ENCODE data around the gene TUBA8.
"Not testable (repeated sequence)": the region's sequence is repeated elsewhere in the genome, so short reads cannot be mapped to it uniquely, and the experiment has no call there.

TUBA8 gene

DNA sequence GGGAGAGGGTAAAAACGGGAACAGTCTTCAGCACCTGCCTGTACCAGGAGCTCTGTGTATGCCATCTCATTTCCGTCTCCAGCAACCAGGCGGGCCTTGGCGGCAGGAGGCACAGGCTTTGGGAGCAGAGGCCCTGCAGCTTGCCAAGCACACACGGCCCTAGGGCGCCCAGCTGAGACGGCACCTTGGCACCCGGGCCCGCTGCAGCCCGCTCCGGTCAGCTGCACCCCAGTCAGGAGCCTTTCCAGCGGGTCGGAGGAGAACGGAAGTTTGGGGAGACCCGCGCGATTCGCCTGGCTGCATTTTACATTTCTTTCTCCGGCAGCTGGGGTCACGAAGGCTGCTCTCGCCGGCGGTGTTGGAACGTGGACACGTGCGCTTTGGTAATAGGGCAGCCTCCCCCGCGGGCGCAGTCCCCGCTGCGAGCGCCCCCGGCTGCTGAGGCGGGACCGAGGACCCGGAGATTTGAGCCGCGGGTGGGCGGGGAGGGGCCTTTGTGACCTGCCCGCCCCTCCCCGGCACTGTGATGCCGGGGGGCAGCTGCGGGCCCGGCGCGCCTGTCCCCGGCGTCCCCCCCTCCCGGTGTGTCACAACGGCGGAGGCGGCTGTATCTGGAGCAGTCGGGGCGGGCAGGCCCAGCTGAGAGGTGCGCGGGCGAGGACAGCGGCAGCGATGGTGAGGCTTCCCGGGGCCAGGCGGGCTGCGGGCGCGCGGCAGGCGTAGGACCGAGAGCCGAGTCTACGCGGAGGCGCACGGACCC, at the start of gene TUBA8:
TSS of gene TUBA8 (plus strand) at position 616 of the 760 bp plus-strand sequence. CDS start at position 673, 57 bp downstream.
- DNase-seq = peak; percentile 25

DNA sequence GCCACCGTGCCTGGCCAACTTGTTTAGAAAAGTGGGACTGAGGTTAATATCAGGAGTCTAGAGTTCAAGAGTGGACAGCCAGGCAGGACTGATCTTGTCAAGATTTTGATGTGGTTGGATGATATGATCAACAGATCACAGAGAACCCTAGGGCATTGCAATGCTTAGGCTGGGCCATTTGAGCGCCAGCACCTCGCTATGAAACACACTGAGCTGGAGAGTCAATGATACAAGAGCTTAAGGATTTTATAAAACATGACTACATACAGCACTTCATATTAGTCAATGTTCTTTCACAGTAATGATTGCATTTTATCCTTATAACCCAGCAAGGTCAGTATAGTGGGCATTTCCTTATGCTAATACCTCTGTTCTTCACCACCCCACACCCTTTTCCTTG, 48.2 kb upstream of the TUBA8 start:
- DNase-seq = no peak

DNA sequence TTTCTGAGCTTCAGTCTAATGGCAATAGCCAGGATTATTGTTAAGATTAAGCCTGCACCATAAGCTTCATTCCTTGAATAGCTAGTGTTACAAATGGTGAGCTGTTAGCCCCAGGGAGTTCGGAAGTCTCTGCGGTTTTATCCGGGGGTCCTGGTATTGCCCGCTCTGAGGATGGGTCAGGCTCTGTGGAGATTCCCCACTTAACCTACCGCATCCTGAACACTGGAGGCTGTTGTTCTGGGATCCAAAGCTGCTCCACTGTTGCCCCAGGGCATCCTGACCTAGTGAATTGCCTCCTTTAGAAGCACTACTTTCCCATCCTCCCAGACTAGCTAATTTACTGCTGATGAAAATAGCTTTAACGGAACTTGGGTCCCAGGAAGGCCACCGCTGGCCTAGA, 47.3 kb upstream of the TUBA8 start:
- DNase-seq = no peak

DNA sequence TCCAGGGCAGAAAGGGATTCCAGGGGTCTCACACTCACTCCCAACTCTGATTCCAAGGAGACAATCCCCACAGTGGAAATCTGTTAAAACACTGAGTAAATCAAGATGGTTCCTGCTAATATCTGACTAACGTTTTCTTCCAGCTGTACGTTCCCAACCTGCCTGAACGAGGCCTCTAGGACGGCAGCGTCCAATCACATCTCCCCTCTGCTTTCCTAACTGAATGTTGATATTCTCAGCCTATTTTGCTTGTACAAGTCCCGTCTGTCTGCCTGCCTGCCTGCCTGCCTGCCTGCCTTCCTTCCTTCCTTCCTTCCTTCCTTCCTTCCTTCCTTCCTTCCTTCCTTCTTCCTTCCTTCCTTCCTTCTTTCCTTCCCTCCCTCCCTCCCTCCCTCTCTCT, 46.9 kb upstream of the TUBA8 start:
- DNase-seq = not testable (repeated sequence)

DNA sequence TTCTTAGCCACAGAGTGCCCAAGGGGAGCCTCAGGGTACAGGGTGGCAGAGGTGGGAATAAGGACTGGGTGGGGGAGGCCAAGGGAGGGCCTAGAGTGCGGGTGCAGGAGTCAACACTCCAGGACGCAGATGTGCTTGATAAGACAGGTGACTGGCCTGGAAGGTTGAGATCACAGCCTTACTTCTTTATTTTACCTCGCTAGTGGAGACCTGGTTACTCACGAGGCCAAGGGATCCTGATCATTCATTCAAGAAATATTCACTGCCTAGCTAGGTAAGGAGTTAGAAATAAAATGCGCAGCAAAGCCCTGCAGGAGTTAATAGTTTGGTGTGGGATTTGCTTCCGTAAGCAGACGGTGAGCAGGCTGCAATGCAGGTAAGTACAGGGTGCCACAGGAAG, 46.0 kb upstream of the TUBA8 start:
- no peak for DNase-seq

DNA sequence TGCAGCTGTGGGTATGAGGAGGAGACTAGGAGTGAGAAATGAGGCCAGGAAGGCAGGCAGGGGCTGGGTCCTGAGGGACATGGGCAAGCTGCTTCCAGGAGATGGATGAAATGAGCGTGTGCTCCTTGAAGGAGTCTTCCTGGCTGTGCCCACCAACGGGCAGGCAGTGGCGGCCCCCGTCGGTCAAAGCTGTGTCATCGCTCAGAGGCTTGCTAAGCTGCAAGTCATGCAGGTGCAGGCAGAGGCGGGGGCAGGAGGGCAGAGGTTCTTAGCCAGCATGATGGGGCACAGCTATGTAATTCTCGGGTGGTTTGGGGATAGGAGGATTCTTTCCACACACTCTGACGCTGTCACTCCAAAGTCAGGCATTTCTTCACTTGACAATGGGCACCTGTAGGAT, 45.4 kb upstream of the TUBA8 start:
- DNase-seq = no peak

DNA sequence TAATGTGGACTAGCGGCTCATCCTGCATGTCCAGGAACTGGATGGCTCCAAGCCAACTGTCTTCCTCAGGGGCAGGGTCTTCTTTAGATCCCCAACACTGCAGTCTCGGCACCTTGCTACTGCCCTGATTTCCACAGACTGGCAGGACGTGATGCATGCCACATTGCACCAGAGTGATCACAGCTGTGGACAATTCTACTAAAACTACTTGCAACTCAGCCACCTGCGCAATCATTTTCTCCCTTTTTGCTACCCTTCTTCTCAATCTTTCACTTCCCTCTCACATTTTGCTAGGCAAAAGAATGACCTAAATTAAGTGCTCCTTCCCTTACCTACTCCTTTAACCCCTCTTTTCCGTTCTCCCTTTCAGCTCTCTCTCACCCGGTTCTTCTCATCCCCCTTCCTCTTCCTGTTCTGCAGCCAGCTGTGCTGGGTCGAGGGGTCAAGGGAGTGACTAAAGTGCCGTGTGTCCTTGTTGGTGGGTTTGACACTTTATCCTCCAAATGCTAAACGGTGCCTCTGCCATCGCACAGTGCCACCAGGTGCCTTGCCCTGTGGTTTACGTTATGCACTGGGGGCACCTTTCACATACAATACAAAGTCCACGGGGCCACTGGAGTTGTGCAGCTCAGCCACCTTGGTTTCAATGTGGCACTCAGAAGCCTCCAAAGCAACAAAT, 44.3 kb upstream of the TUBA8 start:
- DNase-seq = no peak

DNA sequence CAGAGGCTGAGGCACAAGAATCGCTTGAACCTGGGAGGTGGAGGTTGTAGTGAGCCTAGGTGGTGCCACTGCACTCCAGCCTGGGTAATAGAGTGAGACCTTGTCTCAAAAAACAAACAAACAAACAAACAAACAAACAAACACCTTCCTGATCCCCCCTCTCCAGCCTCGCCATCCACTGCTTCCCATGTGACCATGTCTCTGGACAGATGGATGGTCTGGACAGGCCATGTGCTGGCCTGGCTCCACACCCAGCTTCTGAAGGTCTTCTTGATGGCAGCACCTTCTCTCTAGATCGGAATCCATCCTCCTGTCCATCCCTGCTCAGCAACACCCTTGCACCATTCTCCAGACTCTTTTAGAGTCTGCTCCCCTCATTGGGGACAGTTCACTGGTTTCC, 43.5 kb upstream of the TUBA8 start:
- no peak for DNase-seq

DNA sequence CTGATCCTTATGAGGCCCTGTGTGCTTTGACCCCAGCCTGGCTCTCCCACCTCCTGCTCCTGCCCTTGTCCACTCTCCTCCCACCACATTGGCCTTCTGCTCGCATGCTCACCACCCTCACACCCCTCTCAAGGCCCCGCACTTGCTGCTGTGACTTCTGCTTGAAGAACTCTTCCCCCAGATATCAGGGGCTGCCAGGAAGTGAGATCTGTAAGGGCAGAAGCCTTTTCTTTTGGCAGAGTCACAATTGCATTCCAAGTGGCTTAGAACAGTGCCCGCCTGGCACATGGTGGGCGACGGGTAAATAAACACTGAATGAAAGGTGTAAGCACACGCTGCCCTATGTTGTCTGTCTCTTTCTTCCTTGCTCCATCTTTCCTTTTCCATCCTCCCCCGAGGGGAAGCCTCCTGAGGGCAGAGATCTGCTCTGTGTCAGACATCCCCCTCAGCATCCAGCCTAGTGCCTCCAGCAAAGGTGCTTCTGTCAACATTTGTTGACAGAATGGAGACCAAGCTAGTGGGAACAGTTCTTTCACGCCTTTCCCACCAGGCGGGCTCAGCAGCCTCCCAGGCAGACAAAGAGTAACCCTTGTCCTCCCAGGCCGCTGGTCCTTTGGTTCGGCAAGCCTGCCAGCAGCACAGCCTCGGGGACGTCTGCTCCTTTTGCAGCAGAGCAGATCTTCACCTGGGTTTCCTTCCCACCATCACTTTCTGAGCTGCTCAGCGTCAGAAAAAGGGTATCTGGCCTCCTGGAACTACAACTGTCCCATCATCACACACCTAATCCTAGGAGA, 42.9 kb upstream of the TUBA8 start:
- DNase-seq = no peak

DNA sequence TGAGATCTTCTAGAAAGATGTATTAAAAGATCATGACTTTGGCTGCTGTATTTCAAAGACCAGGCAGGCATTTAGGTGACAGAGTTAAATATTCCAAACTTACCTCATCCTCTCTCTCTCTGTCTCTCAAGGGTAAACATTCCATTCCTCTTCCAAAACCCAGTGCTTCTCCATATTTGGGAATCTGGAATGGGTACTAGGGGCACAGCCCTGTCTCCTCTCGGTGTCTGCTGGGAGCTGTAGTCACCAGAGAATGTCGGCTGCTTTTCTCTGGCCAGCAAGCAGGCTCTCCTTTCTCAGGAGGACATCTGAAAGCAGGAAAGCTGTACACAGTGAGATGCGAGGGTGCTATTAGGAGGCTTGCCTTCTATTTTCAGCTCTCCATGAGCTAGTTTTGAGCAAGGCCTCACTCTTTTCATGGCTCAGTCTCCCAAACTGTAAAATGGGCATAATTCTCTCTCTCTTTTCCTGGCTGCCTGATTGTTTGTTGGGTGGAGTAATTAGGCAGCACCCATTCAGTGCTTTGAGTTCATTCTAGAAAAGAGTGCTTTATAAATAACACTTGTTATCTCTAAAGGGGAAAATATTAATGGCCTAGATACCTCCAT, 42.1 kb upstream of the TUBA8 start:
- no peak for DNase-seq

DNA sequence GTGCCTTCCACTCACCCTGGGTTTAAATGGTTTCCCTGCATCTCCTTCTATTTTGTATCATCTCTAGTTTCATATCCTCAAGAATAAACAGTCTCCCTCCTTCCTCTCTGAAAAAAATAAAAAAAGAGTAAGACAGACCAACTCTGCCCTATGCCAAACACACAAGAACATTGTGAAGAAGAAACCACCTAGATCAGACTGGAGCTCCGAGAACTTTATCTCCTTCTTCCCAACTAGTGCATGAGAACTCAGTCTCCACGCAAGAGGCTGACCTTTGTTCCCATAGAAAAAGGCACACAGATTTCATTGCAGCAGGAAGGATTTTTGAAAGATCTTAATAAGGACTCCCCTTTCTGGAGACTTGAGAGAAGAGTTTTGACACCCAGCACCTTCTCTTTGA, 41.6 kb upstream of the TUBA8 start:
- DNase-seq = no peak

DNA sequence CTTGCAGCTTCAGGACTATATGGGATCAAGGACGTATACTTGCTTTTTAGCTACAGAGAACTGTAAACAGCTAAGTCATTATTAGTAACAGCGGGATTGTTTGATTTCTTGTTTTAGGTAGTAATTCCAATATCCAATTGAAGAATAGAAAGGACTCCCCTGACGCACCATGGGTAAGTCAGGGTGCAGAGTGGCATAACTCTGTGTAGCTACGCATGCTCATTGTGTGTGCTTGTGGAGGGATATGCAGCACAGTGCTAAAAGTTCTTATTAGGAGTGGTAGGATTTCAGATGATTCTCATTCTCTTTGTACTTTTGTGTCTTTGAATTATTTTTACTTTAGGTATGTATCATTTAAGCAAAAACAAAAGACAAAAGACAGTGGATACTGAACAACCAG, 40.6 kb upstream of the TUBA8 start:
- DNase-seq = no peak

DNA sequence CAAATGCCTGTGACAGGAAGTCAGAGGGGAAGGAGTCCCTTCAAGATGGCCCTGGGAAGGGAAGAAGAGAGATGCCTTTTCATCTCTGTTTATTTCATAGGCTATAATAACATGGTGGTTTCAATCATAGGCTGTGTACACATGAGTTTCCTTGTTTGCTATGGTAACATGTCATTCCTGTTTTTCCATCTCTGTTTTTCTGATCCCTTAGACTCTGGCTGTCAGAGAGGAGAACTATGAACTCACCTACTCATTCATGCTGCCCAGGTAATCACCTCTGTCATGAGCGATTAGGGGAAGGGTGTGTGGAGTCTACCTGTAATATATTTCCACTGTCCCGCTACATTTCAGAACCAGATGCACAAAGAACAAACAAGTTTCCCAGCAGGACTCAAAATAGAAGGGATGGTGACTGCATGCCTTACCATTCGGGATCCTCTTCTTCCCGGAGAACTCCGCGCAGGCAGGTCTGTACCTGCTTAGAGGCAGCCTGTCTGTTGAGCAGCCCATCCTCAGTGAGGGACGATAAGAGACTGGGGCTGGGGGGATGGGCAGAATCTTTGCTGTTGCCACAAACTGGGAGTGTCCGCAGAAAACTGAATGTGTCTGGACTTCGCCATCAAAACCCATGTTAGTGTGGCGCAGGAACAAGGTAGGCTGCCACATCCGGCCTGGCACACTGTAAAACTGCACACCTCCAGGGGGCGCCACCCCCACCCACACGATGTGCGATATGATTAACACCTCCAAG, 39.9 kb upstream of the TUBA8 start:
- DNase-seq = no peak

DNA sequence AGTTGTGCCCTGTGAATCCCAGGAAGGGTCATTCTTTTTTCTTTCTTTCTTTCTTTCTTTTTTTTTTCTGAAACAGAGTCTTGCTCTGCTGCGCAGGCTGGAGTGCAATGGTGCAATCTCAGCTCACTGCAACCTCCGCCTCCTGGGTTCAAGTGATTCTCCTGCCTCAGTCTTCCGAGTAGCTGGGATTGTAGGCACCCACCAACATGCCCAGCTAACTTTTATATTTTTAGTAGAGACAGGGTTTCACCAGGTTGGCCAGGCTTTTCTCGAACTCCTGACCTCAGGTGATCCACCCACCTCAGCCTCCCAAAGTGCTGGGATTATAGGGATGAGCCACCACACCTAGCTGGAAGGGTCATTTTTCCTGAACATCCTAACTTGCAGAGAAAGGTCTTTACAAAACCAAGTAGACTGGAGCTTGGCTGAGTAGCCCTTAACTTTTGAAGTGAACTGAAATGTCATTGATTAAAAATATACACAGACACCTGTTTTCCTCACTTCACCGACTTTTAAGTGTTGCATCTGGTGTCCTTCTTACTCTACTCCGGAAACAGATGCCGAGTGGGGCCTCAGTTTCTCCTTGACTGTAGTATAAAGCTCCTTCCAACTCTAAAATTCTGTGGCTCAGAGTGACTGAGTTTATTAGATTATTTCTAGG, 39.2 kb upstream of the TUBA8 start:
- not testable (repeated sequence) for DNase-seq

DNA sequence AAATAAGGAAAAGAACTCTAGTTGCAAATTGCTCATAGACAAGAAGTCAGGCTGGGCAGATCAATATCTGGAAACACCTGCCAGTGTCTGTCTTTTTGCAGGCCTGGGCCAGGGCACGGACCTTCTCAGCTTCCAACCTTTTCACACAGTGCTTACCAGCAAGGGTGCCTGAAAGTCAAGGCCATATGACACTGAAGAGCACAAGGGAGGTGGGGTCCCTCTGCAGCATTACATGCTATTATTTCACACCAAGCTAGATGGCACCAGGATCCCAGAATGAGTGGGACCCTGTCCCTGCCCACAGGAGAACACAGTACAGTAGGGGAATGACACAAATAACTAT, 38.7 kb upstream of the TUBA8 start:
- no peak for DNase-seq

DNA sequence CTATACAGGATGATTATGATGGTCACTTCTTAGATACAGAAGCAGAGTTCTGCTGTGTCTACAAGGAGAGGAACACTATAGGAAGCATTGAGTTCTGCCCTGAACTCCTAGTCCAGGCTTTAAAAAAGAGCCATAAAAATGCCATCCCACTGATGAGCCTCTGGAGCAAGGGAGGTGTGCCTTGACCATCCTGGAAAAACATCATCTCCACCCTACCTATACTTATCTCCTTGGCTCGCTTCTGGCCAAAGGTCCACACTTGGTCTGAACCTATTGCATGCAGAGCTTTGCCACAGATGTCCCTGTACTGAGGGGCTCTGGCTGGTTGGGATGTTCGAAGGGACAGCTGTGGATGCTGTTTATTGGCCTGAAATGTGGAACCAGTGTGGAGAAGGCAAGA, 37.1 kb upstream of the TUBA8 start:
- DNase-seq = no peak

DNA sequence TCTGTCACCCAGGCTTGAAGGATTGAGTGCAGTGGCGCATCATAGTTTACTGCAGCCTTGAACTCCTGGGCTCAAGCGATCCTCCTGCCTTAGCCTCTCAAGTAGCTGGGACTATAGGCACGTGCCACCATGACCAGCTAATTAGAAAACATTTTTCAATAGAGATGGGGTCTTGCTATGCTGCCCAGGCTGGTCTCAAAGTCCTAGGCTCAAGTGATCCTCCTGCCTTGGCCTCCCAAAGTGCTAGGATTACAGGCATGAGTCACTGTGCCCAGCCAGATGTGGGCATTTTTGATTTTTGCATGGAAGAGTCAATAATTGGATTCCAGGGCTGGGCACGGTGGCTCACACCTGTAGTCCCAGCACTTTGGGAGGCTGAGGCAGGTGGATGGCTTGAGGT, 36.7 kb upstream of the TUBA8 start:
- not testable (repeated sequence) for DNase-seq

DNA sequence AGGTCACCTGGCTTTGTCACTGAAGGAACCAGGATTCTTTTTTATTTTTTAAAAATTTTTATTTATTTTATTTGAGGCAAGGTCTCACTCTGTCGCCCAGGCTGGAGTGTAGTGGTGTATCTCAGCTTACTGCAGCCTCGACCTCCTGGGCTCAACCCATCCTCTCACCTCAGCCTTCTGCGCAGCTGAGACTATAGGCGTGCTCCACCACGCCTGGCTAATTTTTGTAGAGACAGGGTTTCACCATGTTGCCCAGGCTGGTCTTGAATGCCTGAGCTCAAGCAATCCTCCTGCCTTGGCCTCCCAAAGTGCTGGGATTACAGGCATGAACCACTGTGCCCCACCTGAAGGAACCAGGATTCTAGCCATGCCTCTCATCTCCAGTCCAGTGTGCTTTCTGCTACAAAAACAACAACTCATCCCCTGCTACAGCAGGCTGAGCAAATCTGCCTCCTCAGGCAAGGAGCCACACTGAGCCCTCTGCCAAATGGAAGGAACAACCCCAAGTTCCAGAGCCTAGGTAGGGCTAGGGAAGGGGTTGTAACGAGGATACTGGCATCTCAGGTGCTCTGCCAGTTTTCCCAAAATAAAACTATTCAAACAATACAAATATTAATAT, 35.4 kb upstream of the TUBA8 start:
- DNase-seq = no peak

DNA sequence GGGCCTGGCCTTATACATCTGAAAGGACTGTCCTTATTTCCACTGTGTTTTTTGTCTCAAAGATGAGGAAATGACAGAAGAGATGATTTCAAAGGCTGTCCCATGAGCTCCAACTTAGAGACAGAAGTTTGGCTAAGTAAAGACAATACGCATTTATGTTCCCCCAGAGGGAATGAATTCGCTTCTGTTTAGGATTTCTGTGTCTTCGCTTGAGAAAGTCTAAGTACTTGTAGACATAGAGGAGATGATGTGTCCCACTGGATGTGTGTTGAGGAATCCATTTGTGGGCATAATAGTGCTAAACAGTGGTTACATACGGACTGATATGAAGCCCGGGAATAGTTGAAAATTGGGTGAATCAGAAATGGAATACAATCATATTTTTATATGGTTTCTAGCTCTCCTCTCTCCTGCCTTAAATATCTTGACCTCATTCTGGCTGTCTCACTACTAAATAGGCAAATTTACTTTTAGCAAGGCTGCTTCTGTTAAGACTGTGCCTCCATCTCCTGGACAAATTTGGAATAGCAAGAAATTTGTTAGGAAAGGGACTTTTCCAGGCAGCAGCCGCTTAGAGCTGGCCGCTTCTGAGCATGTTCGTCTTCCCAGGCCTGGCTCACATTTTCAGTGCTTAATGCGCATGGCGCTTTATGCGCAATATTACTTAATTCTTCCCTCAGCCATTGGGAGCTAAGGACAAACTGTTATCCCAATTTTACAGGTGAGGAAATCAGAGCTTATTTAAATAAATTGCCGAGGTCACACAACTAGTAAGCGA, 34.7 kb upstream of the TUBA8 start:
- DNase-seq = peak; percentile 79

DNA sequence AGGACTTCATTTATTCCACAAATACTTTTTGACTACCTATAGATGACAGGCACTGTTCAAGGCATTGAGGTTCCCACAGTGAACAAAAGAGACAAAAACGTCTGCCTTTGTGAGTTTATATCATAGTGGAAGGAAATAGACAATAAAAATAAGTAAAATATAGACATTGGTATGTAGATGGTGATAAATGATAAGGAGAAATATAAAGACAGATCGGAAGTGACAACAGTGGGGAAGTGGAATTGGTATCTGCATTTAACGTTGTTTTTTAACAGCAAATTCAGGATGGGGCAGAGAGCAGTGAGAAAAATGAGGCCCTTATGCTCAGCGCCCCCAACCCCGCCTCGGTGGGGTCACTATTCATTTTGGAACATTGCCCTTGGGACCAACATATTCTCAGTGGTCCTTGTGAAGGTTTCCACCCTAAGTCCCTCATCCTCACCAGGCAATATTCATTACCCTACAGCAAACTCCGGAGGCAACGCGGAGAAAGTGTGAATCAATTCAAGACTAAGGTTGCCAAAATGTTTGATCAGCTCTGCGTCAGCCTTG, 33.4 kb upstream of the TUBA8 start:
- DNase-seq = no peak
